HEK293 (cell line): ENCODE data around the gene EIF2AK2.
A peak's percentile ranks its signal among the peaks of the same experiment; 100 is the strongest.

Experiments used
- BCL11A ChIP-seq: fragments of 450-650 bp; formaldehyde crosslinking; IDR thresholded peaks from 2 replicates; pipeline ENCODE4 v1.5.1; 2016; ENCODE audit warnings: low read depth, missing biosample characterization, missing genetic modification characterization
- IKZF3 ChIP-seq: fragments of 450-650 bp; IDR thresholded peaks from 2 replicates; pipeline ENCODE4 v1.5.0; 2018; ENCODE audit warnings: missing biosample characterization, mild to moderate bottlenecking, missing genetic modification characterization, moderate library complexity
- SP3 ChIP-seq: fragments of 450-650 bp; formaldehyde crosslinking; IDR thresholded peaks from 2 replicates; pipeline ENCODE4 v1.5.1; 2016; ENCODE audit warnings: missing biosample characterization, missing genetic modification characterization
- ZBTB17 ChIP-seq: fragments of 450-650 bp; formaldehyde crosslinking; IDR thresholded peaks from 2 replicates; pipeline ENCODE4 v1.5.1; 2016; ENCODE audit warnings: missing biosample characterization, missing genetic modification characterization
- ZBTB20 ChIP-seq: fragments of 450-650 bp; formaldehyde crosslinking; IDR thresholded peaks from 2 replicates; pipeline ENCODE4 v1.5.1; 2016; ENCODE audit warnings: missing biosample characterization, missing genetic modification characterization
- ZNF114 ChIP-seq: fragments of 450-650 bp; formaldehyde crosslinking; IDR thresholded peaks from 2 replicates; pipeline ENCODE4 v1.5.0; 2017; ENCODE audit warnings: missing biosample characterization, missing genetic modification characterization
- ZNF121 ChIP-seq: fragments of 450-650 bp; formaldehyde crosslinking; IDR thresholded peaks from 2 replicates; pipeline ENCODE4 v1.5.1; 2016; ENCODE audit warnings: missing biosample characterization, missing genetic modification characterization
- ZNF211 ChIP-seq: fragments of 450-650 bp; formaldehyde crosslinking; IDR thresholded peaks from 2 replicates; pipeline ENCODE4 v1.5.1; 2016; ENCODE audit warnings: low read depth, missing biosample characterization, missing genetic modification characterization
- ZNF311 ChIP-seq: fragments of 450-650 bp; formaldehyde crosslinking; IDR thresholded peaks from 2 replicates; pipeline ENCODE4 v1.5.1; 2017; ENCODE audit warnings: missing biosample characterization, missing genetic modification characterization, borderline replicate concordance
- ZNF350 ChIP-seq: fragments of 450-650 bp; formaldehyde crosslinking; IDR thresholded peaks from 2 replicates; pipeline ENCODE4 v1.5.0; 2017; ENCODE audit warnings: missing biosample characterization, mild to moderate bottlenecking, missing genetic modification characterization
- ZNF366 ChIP-seq: fragments of 450-650 bp; formaldehyde crosslinking; conservative IDR thresholded peaks from 2 replicates; pipeline ENCODE4 v1.5.1; 2016; ENCODE audit warnings: missing biosample characterization, missing genetic modification characterization
- ZNF37A ChIP-seq: fragments of 450-650 bp; IDR thresholded peaks from 2 replicates; pipeline ENCODE4 v1.5.1; 2018; ENCODE audit warnings: missing biosample characterization, missing genetic modification characterization
- ZNF433 ChIP-seq: fragments of 450-650 bp; formaldehyde crosslinking; IDR thresholded peaks from 2 replicates; pipeline ENCODE4 v1.5.1; 2016; ENCODE audit warnings: missing biosample characterization, missing genetic modification characterization, low read depth
- ZNF549 ChIP-seq: fragments of 450-650 bp; IDR thresholded peaks from 2 replicates; pipeline ENCODE4 v1.5.1; 2018; ENCODE audit warnings: missing biosample characterization, missing genetic modification characterization, mild to moderate bottlenecking, inconsistent platforms, moderate library complexity
- ZNF555 ChIP-seq: fragments of 450-650 bp; formaldehyde crosslinking; conservative IDR thresholded peaks from 2 replicates; pipeline ENCODE4 v1.5.1; 2017; ENCODE audit warnings: missing biosample characterization, mild to moderate bottlenecking, missing genetic modification characterization, inconsistent platforms
- ZNF596 ChIP-seq: fragments of 450-650 bp; IDR thresholded peaks from 2 replicates; pipeline ENCODE4 v1.5.0; 2018; ENCODE audit warnings: missing biosample characterization, mild to moderate bottlenecking, missing genetic modification characterization, moderate library complexity
- ZNF600 ChIP-seq: fragments of 450-650 bp; formaldehyde crosslinking; IDR thresholded peaks from 2 replicates; pipeline ENCODE4 v1.5.1; 2016; ENCODE audit warnings: missing biosample characterization, missing genetic modification characterization
- ZNF777 ChIP-seq: fragments of 450-650 bp; formaldehyde crosslinking; IDR thresholded peaks from 2 replicates; pipeline ENCODE4 v1.5.1; 2017; ENCODE audit warnings: missing biosample characterization, missing genetic modification characterization, borderline replicate concordance
- ZSCAN23 ChIP-seq: fragments of 450-650 bp; formaldehyde crosslinking; IDR thresholded peaks from 2 replicates; pipeline ENCODE4 v1.5.1; 2016; ENCODE audit warnings: missing biosample characterization, missing genetic modification characterization
- ZXDB ChIP-seq: fragments of 450-650 bp; formaldehyde crosslinking; IDR thresholded peaks from 2 replicates; pipeline ENCODE4 v1.5.1; 2016; ENCODE audit warnings: missing biosample characterization, missing genetic modification characterization
- TF ChIP-seq, protein P1 (sequence below): fragments of 450-650 bp; formaldehyde crosslinking; IDR thresholded peaks from 2 replicates; pipeline ENCODE4 v1.5.1; 2016; ENCODE audit warnings: missing biosample characterization, missing genetic modification characterization, borderline replicate concordance
- TF ChIP-seq, protein P2 (sequence below): fragments of 450-650 bp; formaldehyde crosslinking; IDR thresholded peaks from 2 replicates; pipeline ENCODE4 v1.5.1; 2016; ENCODE audit warnings: missing biosample characterization, missing genetic modification characterization
- TF ChIP-seq, protein P3 (sequence below): fragments of 450-650 bp; formaldehyde crosslinking; IDR thresholded peaks from 2 replicates; pipeline ENCODE4 v1.5.1; 2016; ENCODE audit warnings: missing biosample characterization, missing genetic modification characterization
- TF ChIP-seq, protein P4 (sequence below): fragments of 450-650 bp; formaldehyde crosslinking; IDR thresholded peaks from 2 replicates; pipeline ENCODE4 v1.5.1; 2016; ENCODE audit warnings: missing biosample characterization, missing genetic modification characterization
- TF ChIP-seq, protein P5 (sequence below): fragments of 450-650 bp; formaldehyde crosslinking; IDR thresholded peaks from 2 replicates; pipeline ENCODE4 v1.5.1; 2016; ENCODE audit warnings: missing biosample characterization, missing genetic modification characterization
- TF ChIP-seq, protein P6 (sequence below): fragments of 450-650 bp; formaldehyde crosslinking; conservative IDR thresholded peaks from 2 replicates; pipeline ENCODE4 v1.5.1; 2016; ENCODE audit warnings: low read depth, missing biosample characterization, missing genetic modification characterization

Gene EIF2AK2

DNA sequence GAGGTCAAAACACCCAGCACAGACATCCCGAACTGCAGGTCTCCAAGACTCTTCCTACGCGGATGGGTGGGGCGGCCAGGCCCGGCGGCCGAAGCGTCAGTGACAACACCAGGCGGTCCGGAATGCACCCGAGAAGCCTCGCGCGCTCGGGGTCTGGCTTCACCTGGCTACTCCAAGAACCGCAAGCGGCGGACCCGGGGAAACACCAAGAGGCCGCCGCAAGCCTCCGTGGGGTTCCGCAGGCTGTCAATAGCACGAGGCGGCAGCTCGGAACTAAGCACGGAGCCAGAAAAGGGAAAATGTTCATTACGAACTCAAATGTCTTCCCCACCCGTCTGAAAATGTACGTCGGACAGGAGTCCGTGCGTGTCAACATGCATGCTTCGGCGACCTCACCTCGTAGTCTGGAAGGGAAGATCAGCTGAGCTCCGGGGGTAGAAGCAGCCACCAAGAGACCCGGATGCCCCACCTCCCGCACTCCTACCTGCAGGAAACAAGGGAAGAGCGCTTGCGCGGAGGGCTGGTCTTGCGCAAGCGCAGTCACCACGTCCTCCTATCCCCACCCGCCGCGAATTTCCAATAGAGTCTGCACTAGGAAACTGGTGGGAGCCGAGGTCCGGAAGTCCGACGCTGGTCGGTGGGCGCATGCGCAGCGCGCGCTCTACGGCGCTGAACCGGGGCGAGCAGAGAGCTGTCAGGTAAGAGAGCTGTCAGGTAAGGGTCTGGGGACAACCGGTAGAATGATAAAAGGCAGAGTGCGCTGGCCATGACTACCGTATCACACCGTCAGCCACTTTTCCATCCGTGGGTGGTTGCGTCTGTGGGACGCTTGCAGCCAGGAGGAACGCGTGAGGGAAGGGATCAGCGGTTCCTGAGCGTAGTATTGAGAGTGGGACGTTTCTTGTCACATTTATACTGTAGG lies 72.6 kb downstream of the EIF2AK2 start, which contains the start of the genes GPATCH11 and HEATR5B (continued):
- TF ChIP-seq, protein P1, sequence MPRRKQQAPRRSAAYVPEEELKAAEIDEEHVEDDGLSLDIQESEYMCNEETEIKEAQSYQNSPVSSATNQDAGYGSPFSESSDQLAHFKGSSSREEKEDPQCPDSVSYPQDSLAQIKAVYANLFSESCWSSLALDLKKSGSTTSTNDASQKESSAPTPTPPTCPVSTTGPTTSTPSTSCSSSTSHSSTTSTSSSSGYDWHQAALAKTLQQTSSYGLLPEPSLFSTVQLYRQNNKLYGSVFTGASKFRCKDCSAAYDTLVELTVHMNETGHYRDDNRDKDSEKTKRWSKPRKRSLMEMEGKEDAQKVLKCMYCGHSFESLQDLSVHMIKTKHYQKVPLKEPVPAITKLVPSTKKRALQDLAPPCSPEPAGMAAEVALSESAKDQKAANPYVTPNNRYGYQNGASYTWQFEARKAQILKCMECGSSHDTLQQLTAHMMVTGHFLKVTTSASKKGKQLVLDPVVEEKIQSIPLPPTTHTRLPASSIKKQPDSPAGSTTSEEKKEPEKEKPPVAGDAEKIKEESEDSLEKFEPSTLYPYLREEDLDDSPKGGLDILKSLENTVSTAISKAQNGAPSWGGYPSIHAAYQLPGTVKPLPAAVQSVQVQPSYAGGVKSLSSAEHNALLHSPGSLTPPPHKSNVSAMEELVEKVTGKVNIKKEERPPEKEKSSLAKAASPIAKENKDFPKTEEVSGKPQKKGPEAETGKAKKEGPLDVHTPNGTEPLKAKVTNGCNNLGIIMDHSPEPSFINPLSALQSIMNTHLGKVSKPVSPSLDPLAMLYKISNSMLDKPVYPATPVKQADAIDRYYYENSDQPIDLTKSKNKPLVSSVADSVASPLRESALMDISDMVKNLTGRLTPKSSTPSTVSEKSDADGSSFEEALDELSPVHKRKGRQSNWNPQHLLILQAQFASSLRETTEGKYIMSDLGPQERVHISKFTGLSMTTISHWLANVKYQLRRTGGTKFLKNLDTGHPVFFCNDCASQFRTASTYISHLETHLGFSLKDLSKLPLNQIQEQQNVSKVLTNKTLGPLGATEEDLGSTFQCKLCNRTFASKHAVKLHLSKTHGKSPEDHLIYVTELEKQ (tag by site-specific recombination): no peak
- TF ChIP-seq ZNF777 (tag by site-specific recombination) (peak; percentile 50; the same call in 1 of the 2 replicates), ZNF311 (tag by site-specific recombination) (no peak), ZNF211 (tag by site-specific recombination) (no peak), IKZF3 (tag by site-specific recombination) (peak; percentile 98), ZSCAN23 (tag by site-specific recombination) (no peak), ZNF350 (tag by site-specific recombination) (no peak), ZNF433 (tag by site-specific recombination) (no peak), BCL11A (tag by site-specific recombination) (no peak), ZNF555 (no peak), ZBTB17 (peak; percentile 97), ZXDB (0 out of 2 replicates have a peak, but pooled peaks have one; percentile 53), ZNF366 (tag by site-specific recombination) (peak; percentile 75), ZNF549 (tag by site-specific recombination) (no peak), ZNF596 (tag by site-specific recombination) (no peak), SP3 (tag by site-specific recombination) (peak; percentile 44), ZNF37A (tag by site-specific recombination) (no peak), ZNF114 (tag by site-specific recombination) (no peak), ZNF600 (tag by site-specific recombination) (peak; percentile 96), ZBTB20 (tag by site-specific recombination) (peak; percentile 68), ZNF121 (no peak)
- TF ChIP-seq, protein P2, sequence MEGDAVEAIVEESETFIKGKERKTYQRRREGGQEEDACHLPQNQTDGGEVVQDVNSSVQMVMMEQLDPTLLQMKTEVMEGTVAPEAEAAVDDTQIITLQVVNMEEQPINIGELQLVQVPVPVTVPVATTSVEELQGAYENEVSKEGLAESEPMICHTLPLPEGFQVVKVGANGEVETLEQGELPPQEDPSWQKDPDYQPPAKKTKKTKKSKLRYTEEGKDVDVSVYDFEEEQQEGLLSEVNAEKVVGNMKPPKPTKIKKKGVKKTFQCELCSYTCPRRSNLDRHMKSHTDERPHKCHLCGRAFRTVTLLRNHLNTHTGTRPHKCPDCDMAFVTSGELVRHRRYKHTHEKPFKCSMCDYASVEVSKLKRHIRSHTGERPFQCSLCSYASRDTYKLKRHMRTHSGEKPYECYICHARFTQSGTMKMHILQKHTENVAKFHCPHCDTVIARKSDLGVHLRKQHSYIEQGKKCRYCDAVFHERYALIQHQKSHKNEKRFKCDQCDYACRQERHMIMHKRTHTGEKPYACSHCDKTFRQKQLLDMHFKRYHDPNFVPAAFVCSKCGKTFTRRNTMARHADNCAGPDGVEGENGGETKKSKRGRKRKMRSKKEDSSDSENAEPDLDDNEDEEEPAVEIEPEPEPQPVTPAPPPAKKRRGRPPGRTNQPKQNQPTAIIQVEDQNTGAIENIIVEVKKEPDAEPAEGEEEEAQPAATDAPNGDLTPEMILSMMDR (tag by site-specific recombination): peak; percentile 20; the same call in 1 of the 2 replicates
- TF ChIP-seq, protein P3, sequence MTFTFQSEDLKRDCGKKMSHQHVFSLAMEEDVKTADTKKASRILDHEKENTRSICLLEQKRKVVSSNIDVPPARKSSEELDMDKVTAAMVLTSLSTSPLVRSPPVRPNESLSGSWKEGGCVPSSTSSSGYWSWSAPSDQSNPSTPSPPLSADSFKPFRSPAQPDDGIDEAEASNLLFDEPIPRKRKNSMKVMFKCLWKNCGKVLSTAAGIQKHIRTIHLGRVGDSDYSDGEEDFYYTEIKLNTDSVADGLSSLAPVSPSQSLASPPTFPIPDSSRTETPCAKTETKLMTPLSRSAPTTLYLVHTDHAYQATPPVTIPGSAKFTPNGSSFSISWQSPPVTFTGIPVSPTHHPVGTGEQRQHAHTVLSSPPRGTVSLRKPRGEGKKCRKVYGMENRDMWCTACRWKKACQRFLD: no peak
- TF ChIP-seq, protein P4, sequence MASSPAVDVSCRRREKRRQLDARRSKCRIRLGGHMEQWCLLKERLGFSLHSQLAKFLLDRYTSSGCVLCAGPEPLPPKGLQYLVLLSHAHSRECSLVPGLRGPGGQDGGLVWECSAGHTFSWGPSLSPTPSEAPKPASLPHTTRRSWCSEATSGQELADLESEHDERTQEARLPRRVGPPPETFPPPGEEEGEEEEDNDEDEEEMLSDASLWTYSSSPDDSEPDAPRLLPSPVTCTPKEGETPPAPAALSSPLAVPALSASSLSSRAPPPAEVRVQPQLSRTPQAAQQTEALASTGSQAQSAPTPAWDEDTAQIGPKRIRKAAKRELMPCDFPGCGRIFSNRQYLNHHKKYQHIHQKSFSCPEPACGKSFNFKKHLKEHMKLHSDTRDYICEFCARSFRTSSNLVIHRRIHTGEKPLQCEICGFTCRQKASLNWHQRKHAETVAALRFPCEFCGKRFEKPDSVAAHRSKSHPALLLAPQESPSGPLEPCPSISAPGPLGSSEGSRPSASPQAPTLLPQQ (tag by site-specific recombination): 0 out of 2 replicates have a peak, but pooled peaks have one; percentile 53
- TF ChIP-seq, protein P5, sequence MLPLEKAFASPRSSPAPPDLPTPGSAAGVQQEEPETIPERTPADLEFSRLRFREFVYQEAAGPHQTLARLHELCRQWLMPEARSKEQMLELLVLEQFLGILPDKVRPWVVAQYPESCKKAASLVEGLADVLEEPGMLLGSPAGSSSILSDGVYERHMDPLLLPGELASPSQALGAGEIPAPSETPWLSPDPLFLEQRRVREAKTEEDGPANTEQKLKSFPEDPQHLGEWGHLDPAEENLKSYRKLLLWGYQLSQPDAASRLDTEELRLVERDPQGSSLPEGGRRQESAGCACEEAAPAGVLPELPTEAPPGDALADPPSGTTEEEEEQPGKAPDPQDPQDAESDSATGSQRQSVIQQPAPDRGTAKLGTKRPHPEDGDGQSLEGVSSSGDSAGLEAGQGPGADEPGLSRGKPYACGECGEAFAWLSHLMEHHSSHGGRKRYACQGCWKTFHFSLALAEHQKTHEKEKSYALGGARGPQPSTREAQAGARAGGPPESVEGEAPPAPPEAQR: no peak
- TF ChIP-seq, protein P6, sequence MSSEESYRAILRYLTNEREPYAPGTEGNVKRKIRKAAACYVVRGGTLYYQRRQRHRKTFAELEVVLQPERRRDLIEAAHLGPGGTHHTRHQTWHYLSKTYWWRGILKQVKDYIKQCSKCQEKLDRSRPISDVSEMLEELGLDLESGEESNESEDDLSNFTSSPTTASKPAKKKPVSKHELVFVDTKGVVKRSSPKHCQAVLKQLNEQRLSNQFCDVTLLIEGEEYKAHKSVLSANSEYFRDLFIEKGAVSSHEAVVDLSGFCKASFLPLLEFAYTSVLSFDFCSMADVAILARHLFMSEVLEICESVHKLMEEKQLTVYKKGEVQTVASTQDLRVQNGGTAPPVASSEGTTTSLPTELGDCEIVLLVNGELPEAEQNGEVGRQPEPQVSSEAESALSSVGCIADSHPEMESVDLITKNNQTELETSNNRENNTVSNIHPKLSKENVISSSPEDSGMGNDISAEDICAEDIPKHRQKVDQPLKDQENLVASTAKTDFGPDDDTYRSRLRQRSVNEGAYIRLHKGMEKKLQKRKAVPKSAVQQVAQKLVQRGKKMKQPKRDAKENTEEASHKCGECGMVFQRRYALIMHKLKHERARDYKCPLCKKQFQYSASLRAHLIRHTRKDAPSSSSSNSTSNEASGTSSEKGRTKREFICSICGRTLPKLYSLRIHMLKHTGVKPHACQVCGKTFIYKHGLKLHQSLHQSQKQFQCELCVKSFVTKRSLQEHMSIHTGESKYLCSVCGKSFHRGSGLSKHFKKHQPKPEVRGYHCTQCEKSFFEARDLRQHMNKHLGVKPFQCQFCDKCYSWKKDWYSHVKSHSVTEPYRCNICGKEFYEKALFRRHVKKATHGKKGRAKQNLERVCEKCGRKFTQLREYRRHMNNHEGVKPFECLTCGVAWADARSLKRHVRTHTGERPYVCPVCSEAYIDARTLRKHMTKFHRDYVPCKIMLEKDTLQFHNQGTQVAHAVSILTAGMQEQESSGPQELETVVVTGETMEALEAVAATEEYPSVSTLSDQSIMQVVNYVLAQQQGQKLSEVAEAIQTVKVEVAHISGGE (tag by site-specific recombination): peak; percentile 72
